CD4-positive, alpha-beta T cell treated with Interleukin-1 beta for 1 hour (primary cell): ENCODE data around the gene POLR3GL.
"Not testable (repeated sequence)": the region's sequence is repeated elsewhere in the genome, so short reads cannot be mapped to it uniquely, and the experiment has no call there.

Source experiments
- DNase-seq, 2 donors: peaks; one replicate each; pipeline ENCODE4 v3.0.0-alpha.2; 2020 to 2022

POLR3GL gene

DNA sequence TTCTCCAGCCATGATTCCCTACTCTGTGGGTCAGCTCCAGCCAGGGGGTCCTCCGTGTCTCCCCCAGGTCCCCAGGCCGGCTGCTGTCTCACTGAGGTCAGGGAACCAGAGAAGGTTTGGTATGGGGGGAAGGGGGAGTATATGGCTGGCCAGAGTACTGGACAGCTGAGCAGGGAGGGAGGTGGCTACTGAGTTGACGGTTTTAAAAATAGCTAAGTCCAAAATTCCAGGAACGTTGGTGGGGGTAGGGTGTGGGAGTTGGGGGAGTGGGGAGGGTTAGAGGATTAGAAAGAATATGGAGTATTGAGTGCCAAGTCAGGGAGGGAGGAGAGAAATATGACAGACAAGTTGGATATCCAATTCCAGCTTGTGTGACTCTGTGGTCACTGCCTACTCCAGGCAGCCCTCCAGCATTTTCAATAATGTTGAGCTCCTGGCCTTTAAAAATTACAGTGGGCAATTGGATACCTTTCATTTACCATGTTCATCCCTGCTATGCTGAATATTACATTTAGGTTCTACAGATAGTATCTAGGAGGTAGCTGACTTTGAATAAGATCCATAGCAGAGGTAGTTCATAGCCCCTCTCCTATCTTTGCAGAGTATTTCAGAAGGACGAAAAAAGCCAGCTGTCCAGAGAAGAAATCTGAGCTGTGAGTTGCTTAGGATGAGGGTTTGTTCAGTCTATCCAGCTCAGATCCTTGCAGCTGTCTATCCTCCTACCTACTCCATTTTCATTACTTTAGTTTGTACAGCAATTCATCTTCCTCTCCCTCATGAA is 57.3 kb downstream of the POLR3GL start, which contains the start of gene HJV:
TSS of gene HJV (minus strand) at position 114 of the 781 bp plus-strand sequence. CDS start 1,504 bp downstream, outside the sequence.
- DNase-seq = no peak

GRCh38 chr1:146022403-146023127 is 58.1 kb downstream of the POLR3GL start:
- no peak for DNase-seq

GRCh38 chr1:146025787-146026495 is 61.5 kb downstream of the POLR3GL start:
- DNase-seq = not testable (repeated sequence)

DNA sequence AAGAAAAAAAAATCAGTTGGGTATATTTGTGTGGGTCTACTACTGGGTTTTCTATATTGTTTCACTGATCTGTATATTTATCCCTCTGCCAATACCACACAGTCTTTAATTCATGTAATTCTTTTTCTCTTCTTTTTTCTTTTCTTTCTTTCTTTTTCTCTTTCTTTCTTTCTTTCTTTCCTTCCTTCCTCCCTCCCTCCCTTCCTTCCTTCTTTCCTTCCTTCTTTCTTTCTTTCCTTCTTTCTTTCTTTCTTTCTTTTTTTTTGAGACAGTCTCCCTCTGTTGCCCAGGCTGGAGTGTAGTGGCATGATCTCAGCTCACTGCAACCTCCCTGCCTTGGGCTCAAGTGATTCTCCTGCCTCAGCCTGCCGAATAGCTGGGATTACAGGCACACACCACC is 62.2 kb downstream of the POLR3GL start:
- not testable (repeated sequence) for DNase-seq
